CD4-positive, alpha-beta T cell (primary cell): ENCODE measurements around the gene P2RX7. TPM values are rescaled to one million over a fixed set of nuclear protein-coding genes. Genes with fewer than 3 reads are reported as not detected.

ENCODE experiments used
- ATAC-seq: fragments of 200-7000 bp; cut with Tn5 transposase; one replicate; pipeline ENCODE4 v1.10.0; 2022; ENCODE audit warnings: mild to moderate bottlenecking; ENCODE audit not compliant: poor library complexity
- CTCF ChIA-PET: fragments of 350-600 bp; sonication (Branson Sonifier 250); formaldehyde crosslinking; loops from one replicate; lab custom pipeline; 2021; ENCODE audit warnings: antibody characterized with exemption, inconsistent platforms; lab: Charles Lee
- POLR2A ChIA-PET: fragments of 350-600 bp; sonication (Branson Sonifier 250); formaldehyde crosslinking; loops from one replicate; lab custom pipeline; 2021; ENCODE audit warnings: antibody characterized with exemption, inconsistent platforms; lab: Charles Lee
- DNase-seq, 14 experiments: peaks; one replicate each; pipeline ENCODE4 v3.0.0-alpha.2; 2013 to 2020; ENCODE audit warnings: mixed read lengths in 2 of 14
- H3K27ac ChIP-seq, 2 donors: one replicate each; pipeline versions ENCODE4 v1.5.1 to v1.7.0; 2013; ENCODE audit warnings: low read length in 2 of 2, low read depth in 1 of 2, mild to moderate bottlenecking in 1 of 2
- H3K27me3 ChIP-seq, 2 experiments: 1 replicate in 1 of 2; 2 replicates in 1 of 2; pipeline versions ENCODE4 v1.6.1 to v1.7.0; 2013; ENCODE audit warnings: low read length in 2 of 2, control low read depth in 1 of 2, mild to moderate bottlenecking in 1 of 2, moderate library complexity in 1 of 2; ENCODE audit not compliant: insufficient read depth in 2 of 2, control insufficient read depth in 1 of 2
- H3K36me3 ChIP-seq: one replicate; pipeline ENCODE4 v1.6.1; 2013; ENCODE audit warnings: low read length, control low read depth; ENCODE audit not compliant: insufficient read depth
- H3K4me1 ChIP-seq: one replicate; pipeline ENCODE4 v1.6.1; 2013; ENCODE audit warnings: low read length, control low read depth; ENCODE audit not compliant: insufficient read depth
- H3K4me3 ChIP-seq: one replicate; pipeline ENCODE4 v1.5.1; 2013; ENCODE audit warnings: mild to moderate bottlenecking, low read length, moderate library complexity
- H3K9me3 ChIP-seq, 2 experiments: 1 replicate in 1 of 2; 2 replicates in 1 of 2; pipeline versions ENCODE4 v1.6.1 to v1.7.0; 2013; ENCODE audit warnings: low read length in 2 of 2, mild to moderate bottlenecking in 2 of 2, control low read depth in 1 of 2, moderate library complexity in 1 of 2; ENCODE audit not compliant: control insufficient read depth in 1 of 2, insufficient read depth in 1 of 2
- H3K27ac Mint-ChIP-seq: one replicate; pipeline ENCODE4 v1.8.0; 2020; ENCODE audit warnings: mixed read lengths
- H3K27me3 Mint-ChIP-seq: one replicate; pipeline ENCODE4 v1.8.0; 2021; ENCODE audit warnings: mixed read lengths
- H3K36me3 Mint-ChIP-seq: one replicate; pipeline ENCODE4 v1.8.0; 2021; ENCODE audit warnings: low read depth, mixed read lengths
- H3K4me1 Mint-ChIP-seq: one replicate; pipeline ENCODE4 v1.8.0; 2021; ENCODE audit warnings: low read depth, mixed read lengths
- H3K4me3 Mint-ChIP-seq: one replicate; pipeline ENCODE4 v1.8.0; 2020; ENCODE audit warnings: mild to moderate bottlenecking, mixed read lengths
- H3K9me3 Mint-ChIP-seq: one replicate; pipeline ENCODE4 v1.8.0; 2020; ENCODE audit warnings: mixed read lengths
- CTCF ChIP-seq: fragments of 200-600 bp; IDR thresholded peaks from one replicate; pipeline ENCODE4 v1.8.0; 2022; ENCODE audit warnings: antibody characterized with exemption, mild to moderate bottlenecking
- intact Hi-C, 2 experiments: fragments of 100-400 bp; cut with DNase I in 1 of 2; cut with micrococcal nuclease in 1 of 2; formaldehyde crosslinking; loops; one replicate each; pipeline versions ENCODE4 v1.15.1 to v1.9.0; 2023 to 2025; cut with DNase I, micrococcal nuclease
- total RNA-seq, 174 experiments: library from RNA in 2 of 174; stranded (reverse) in 2 of 174; gene quantifications; one replicate each; pipeline ENCODE4 v1.2.3 and lab custom pipeline; 2021 to 2026

Gene P2RX7
- total RNA-seq, 2 experiments from 2014 or later, result 4.6 to 4.8 TPM

DNA sequence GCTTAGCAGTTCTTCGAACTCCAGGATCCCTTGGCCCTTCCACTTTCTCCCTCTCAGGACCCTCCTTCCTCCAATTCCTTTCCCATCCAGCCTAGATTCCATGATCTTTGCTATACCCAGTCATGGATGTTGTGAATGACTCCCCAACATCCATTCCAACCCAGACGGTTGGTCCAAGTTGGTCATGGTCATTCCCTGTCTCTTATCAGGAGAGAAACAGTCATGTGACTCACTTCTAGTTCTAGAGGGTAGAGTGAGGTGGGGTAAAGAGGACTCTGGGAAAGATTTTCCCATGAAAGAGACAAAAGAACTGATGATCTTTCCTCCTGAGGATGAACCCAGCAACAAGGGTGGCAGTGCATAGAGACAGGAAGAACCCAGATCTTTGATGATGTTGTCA, 9.2 kb upstream of the P2RX7 start:
- Mint-ChIP-seq H3K27me3 (no peaks in the 10 kb centered on the region), H3K9me3 (no peaks in the 10 kb centered on the region), H3K36me3 (no peaks in the 10 kb centered on the region), H3K27ac (no peak overlapping the region), H3K4me1 (peaks cover 46% of the 10 kb centered on the region), H3K4me3 (no peak overlapping the region)
- H3K9me3 ChIP-seq, result no peaks in the 10 kb centered on the region
- H3K27me3 ChIP-seq, result no peaks in the 10 kb centered on the region
- ATAC-seq, result no peak
- no peaks in the 10 kb centered on the region for H3K36me3 ChIP-seq
- intact Hi-C loops, result no loop called here
- ChIA-PET CTCF (no interaction called here), POLR2A (interaction anchor here (0.6 kb wide), 1 partner anchor 62 kb away, joined by 3 read pairs; no protein-coding TSS in a partner anchor)
- TF ChIP-seq CTCF, result no peak
- H3K27ac ChIP-seq, result no peak overlapping the region
- H3K4me1 ChIP-seq, result peaks cover 33% of the 10 kb centered on the region
- DNase-seq, result no peak
- no peak overlapping the region for H3K4me3 ChIP-seq

- no peaks in the 10 kb centered on the region for H3K27me3 ChIP-seq
- intact Hi-C loops, result loop anchor here in 1 of 2 experiments (5.0 kb wide), 1 partner anchor 108 kb away; no protein-coding TSS in a partner anchor
- no peaks in the 10 kb centered on the region for H3K9me3 ChIP-seq
- no peak for DNase-seq
- no peak overlapping the region for H3K4me3 ChIP-seq
- Mint-ChIP-seq H3K27ac (no peak overlapping the region), H3K4me3 (no peak overlapping the region), H3K27me3 (no peaks in the 10 kb centered on the region), H3K4me1 (peaks cover 56% of the 10 kb centered on the region), H3K9me3 (no peaks in the 10 kb centered on the region), H3K36me3 (no peaks in the 10 kb centered on the region)
- no peaks in the 10 kb centered on the region for H3K36me3 ChIP-seq
- no peak for TF ChIP-seq CTCF
- ChIA-PET CTCF (no interaction called here), POLR2A (no interaction called here)
- H3K27ac ChIP-seq, result no peak overlapping the region
- no peak for ATAC-seq
- H3K4me1 ChIP-seq, result peaks cover 43% of the 10 kb centered on the region
These were observed 8.1 kb upstream of the P2RX7 start for GRCh38 chr12:121124402-121125109.

DNA sequence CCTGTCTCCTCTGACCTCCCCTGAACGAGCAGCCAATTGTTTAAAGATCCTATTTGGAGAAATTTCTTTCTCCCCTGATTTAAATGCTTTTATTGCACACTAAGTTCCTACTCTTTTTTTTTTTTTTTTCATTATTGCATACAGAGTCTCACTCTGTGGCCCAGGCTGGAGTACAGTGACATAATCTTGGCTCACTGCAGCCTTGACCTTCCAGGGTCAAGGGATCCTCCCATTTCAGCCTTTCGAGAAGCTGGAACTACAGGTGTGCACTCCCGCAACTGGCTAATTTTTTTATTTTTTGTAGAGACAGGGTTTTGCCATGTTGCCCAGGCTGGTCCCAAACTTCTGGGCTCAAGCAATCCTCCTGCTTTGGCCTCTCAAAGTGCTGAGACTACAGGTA, 5.2 kb upstream of the P2RX7 start:
- ChIA-PET POLR2A (interaction anchor here (0.6 kb wide), 1 partner anchor 683 kb away, joined by 3 read pairs; no protein-coding TSS in a partner anchor), CTCF (no interaction called here)
- Histone ChIP-seq H3K27me3 (no peaks in the 10 kb centered on the region), H3K4me3 (no peak overlapping the region), H3K4me1 (peaks cover 56% of the 10 kb centered on the region), H3K27ac (no peak overlapping the region), H3K36me3 (no peaks in the 10 kb centered on the region), H3K9me3 (no peaks in the 10 kb centered on the region)
- Mint-ChIP-seq H3K36me3 (no peaks in the 10 kb centered on the region), H3K9me3 (no peaks in the 10 kb centered on the region), H3K4me1 (peaks cover 73% of the 10 kb centered on the region), H3K27ac (no peak overlapping the region), H3K27me3 (no peaks in the 10 kb centered on the region), H3K4me3 (no peak overlapping the region)
- no peak for ATAC-seq
- no peak for TF ChIP-seq CTCF
- intact Hi-C loops, result loop anchor here in 1 of 2 experiments (5.0 kb wide), 1 partner anchor 105 kb away; no protein-coding TSS in a partner anchor
- no peak for DNase-seq
